DMS79 (cell line): ENCODE measurements around the gene TMCC1.
A peak's percentile ranks its signal among the peaks of the same experiment; 100 is the strongest.
"Not testable (repeated sequence)": the region's sequence is repeated elsewhere in the genome, so short reads cannot be mapped to it uniquely, and the experiment has no call there.

Experiments used
- DNase-seq: peaks from one replicate; lab custom pipeline; 2025; lab: John Stamatoyannopoulos, UW

Gene TMCC1

DNA sequence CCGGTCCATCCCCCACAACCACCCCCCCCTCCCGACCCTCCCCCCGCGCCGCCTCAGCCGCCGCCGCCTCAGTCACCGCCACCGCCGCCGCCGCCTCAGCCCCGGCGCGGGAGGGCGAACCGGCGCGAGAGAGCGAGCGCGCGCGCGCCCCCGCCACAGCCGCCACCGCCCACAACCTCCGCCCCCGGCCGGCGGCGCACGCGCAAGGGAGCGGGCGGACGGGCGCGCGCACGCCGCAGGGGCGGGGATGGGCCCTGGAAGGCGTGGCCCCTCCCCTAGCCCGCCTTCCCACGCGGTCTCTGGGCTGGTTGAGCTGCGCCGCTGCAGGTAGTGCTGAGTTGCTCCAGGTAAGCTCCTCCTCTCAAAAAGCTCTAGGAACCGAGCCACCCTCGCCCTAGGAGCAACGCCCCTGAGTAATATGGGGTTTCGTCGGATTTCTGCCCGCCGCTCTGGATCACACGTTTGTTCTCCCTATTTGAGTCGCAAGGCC lies at the start of gene TMCC1:
Gene TMCC1 (minus strand): TSS at position 131 of the 490 bp plus-strand sequence.
- DNase-seq: peak; percentile 92

- no peak for DNase-seq
These were observed 49.5 kb upstream of the TMCC1 start for GRCh38 chr3:129943020-129943419.

GRCh38 chr3:129942296-129942695 lies 48.8 kb upstream of the TMCC1 start:
- peak; percentile 27 for DNase-seq

GRCh38 chr3:129940086-129940485 lies 46.6 kb upstream of the TMCC1 start:
- DNase-seq: no peak

- DNase-seq: no peak
These were observed 44.8 kb upstream of the TMCC1 start for GRCh38 chr3:129938140-129938930.

GRCh38 chr3:129937717-129938116 lies 44.2 kb upstream of the TMCC1 start:
- DNase-seq: no peak

GRCh38 chr3:129936757-129937156 lies 43.2 kb upstream of the TMCC1 start:
- peak; percentile 55 for DNase-seq

GRCh38 chr3:129934234-129935123 lies 41.0 kb upstream of the TMCC1 start:
- peak; percentile 21 for DNase-seq

- DNase-seq: no peak
These were observed 40.0 kb upstream of the TMCC1 start for GRCh38 chr3:129933471-129933870.

- no peak for DNase-seq
These were observed 35.9 kb upstream of the TMCC1 start for GRCh38 chr3:129929383-129929782.

DNA sequence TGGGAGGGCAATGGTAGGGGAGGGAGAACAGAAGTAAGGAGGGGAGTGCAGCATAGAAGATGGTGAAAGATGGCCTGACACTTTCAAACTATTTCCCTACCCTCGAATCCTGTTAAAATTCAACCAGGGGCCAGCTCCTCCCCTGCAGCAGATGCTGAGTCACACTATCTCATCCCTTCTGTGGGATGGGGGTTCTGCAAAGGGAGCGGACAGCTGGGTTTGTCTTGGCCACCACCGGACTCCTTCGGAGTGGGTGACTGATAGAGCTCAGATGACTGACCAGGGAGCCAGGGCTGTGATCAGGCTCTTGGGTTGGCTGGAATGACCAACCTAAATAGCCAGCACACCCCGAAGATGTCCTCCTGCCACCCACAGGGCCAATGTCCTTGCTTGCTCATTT lies 33.6 kb upstream of the TMCC1 start:
- DNase-seq: no peak

DNA sequence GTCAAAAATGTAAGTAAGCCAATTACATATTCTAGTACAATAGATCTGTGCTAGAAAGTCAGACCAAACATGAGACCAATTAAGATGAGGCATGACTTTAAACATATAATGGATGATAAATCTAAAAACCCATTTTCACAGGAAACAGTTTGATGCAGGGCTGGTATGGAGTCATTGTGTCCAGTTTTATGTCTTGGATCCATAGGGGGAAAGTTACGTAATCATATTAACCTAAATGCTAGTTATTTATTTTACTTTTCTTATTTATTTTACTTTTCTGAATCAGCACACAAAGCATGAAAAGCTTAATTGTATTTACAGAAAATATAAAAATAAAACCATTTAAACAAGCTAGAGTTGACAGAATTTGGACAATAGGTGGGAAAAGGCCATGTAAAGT lies 26.3 kb upstream of the TMCC1 start:
- DNase-seq: no peak

DNA sequence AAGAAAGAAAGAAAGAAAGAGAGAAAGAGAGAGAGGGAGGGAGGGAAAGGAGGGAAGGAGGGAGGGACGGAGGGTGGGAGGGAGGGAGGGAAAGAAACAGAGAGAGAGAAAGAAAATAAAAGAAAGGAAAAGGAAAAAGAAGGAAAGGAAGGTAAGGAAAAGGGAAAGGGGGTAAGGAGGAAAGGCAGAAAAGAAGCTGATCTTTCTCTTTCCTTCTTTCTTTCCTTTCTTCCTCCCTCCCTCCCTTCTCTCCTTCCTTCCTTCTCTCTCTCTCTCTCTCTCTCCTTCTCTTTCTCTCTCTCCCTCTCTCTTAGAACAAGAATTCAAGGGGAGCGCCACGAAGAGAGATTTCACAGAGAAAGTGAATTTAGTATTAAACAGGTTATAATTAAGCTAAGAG lies 25.8 kb upstream of the TMCC1 start:
- DNase-seq: no peak

DNA sequence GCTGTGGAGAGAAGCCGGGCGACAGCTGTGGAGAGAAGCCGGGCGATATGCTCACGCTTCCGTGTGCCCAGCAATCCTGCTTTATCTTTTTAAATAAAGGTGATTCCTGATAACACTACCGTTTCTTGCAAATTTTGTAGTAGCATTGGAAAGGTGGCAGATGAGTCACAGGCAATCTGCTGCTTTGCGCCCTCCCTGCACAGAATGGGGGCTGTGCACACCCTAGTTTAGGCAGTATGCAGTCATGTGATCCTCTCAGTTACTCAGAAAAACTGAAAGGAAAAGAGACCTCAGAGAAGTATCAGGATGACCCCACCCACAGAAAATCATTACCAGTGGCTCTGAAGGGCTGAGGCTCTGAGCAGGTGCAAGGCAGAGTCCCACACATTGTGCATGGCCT lies 24.9 kb upstream of the TMCC1 start:
- DNase-seq: no peak

GRCh38 chr3:129917423-129918007 lies 24.0 kb upstream of the TMCC1 start:
- DNase-seq: no peak

DNA sequence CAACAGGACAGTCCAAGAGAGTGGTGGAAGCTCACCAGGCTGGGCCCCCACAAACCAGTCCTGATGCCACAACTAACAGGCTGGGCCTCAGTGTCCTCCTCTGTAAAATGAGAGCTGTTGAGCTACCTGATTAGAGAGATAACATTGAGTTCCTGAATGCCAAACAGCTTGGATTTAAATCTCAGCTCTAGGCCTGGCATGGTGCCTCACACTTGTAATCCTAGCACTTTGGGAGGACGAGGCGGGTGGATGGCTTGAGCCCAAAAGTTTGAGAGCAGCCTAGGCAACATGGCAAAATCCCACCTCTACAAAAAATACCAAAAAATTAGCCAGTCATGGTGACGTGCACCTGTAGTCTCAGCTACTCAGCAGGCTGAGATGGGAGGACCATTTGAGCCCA lies 20.1 kb upstream of the TMCC1 start:
- DNase-seq: no peak

DNA sequence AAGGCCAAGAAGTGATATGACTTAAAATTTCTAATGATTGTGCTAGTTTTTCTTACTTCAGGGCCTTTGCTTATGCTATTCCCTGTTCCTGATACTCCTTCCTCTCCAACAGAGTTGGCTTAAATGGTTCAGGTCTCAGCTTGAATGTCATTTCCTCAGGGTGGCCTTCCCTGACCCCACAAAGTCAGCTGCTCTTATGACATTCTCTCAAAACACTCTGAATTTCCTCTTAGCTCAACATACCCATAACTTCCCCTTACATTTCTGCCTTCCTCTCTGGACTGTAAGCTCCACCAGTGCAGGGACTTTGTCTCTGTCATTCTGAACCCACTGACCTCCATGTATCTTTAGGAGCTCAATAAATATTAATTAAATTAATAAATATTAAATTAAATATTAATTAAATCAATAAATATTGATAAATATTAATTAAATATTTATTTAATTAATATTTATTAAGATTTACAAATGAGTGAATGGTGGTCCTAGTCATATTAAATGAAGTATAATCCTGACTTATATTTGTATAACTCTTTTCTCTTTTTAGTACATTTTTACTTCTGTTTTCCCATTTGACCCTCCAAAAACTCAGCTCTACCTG lies 17.9 kb upstream of the TMCC1 start:
- no peak for DNase-seq

DNA sequence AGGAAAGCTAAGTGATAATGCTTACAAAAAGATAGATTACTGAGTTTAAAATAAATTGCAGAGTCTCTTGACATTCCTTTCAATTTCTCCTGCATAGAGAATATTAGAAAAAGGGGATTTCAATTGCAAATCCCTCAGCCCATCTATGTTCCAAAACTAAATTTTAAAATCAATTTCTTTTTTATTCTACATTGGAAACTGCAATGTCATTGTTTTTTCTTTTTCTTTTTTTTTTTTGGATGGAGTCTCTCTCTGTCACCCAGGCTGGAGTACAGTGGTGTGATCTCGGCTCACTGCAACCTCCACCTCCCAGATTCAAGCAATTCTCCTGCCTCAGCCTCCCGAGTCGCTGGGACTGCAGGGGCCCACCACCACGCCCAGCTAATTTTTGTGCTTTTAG lies 15.7 kb upstream of the TMCC1 start:
- not testable (repeated sequence) for DNase-seq

DNA sequence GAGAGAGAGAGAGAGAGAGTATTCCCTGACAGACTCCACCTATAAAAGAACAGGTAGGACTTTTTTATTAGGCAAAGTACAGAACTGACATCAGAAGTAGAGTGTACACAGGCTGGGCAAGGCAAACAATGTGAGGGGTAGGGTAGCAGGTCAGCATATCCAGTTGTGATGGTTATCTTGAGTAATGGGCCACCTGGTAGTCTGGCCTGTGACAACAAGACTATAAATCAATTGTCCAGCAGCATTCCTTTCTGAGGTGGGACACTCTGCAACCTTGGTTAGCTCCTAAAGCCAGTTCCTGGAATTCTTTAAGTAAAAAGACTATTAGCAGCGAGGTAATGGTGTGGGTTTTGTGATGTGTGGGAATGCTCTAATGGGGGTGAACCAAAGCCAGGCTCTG lies 14.9 kb upstream of the TMCC1 start:
- DNase-seq: no peak

DNA sequence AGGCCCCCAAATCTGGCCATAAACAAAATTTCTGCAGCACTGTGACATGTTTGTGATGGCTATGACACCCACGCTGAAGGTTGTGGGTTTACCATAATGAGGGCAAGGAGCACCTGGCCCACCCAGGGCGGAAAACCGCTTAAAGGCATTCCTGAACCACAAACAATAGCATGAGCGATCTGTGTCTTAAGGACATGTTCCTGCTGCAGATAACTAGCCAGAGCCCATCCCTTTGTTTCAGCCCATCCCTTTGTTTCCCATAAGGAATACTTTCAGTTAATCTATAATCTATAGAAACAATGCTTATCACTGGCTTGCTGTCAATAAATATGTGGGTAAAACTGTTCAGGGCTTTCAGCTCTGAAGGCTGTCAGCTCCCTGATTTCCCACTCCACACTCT lies 7.8 kb upstream of the TMCC1 start:
- not testable (repeated sequence) for DNase-seq

DNA sequence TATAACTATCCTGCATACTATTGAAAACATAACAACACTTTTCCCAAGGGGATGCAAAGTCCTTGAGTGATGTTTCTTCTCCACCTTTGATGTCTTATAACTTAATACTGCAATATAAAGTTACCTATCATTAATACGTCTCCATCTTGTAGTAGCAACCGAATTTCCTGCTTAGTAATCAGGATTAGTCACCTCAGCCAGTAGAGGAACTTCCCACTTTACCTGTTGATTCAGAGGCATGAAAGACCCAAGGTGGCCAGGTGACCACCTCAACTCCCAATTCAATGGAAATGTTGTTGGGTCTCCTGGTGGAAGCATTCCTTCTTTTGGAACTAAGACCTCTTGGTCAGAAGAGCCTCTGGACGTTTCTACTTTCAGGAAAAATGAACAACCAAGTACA lies 3.5 kb upstream of the TMCC1 start:
- no peak for DNase-seq
